ENCODE data around the gene TOR1B.
A peak's percentile ranks its signal among the peaks of the same experiment; 100 is the strongest.
"Not testable (repeated sequence)": the region's sequence is repeated elsewhere in the genome, so short reads cannot be mapped to it uniquely, and the experiment has no call there.

Gene TOR1B

GRCh38 chr9:129785866-129786265 is 17.1 kb upstream of the TOR1B start:
- no peak for TF ChIP-seq CTCF (IDR thresholded peaks at IDR 0.05; ENCODE audit: insufficient read depth, low read depth, low read length, missing control alignments)
- H3K4me3 ChIP-seq (ENCODE audit: low read depth, low read length): no peak overlapping the region
- no peak for DNase-seq (ENCODE audit: low read depth)

- H3K4me3 ChIP-seq (ENCODE audit: low read depth, low read length): no peak overlapping the region
- TF ChIP-seq CTCF (IDR thresholded peaks at IDR 0.05; ENCODE audit: insufficient read depth, low read depth, low read length, missing control alignments): no peak
- no peak for DNase-seq (ENCODE audit: low read depth)
Observed at GRCh38 chr9:129786481-129786880, 16.5 kb upstream of the TOR1B start.

- no peak for TF ChIP-seq CTCF (IDR thresholded peaks at IDR 0.05; ENCODE audit: insufficient read depth, low read depth, low read length, missing control alignments)
- no peak for DNase-seq (ENCODE audit: low read depth)
- no peak overlapping the region for H3K4me3 ChIP-seq (ENCODE audit: low read depth, low read length)
Observed at GRCh38 chr9:129794549-129794948, 8.4 kb upstream of the TOR1B start.

GRCh38 chr9:129796029-129796428 is 7.0 kb upstream of the TOR1B start:
- not testable (repeated sequence) for H3K4me3 ChIP-seq (ENCODE audit: low read depth, low read length); DNase-seq (ENCODE audit: low read depth)

- DNase-seq (ENCODE audit: low read depth): no peak
- H3K4me3 ChIP-seq (ENCODE audit: low read depth, low read length): no peak overlapping the region
- TF ChIP-seq CTCF (IDR thresholded peaks at IDR 0.05; ENCODE audit: insufficient read depth, low read depth, low read length, missing control alignments): no peak
Observed at GRCh38 chr9:129798973-129799372, 4.0 kb upstream of the TOR1B start.

- DNase-seq (ENCODE audit: low read depth): no peak
- no peak for TF ChIP-seq CTCF (IDR thresholded peaks at IDR 0.05; ENCODE audit: insufficient read depth, low read depth, low read length, missing control alignments)
Observed at GRCh38 chr9:129801504-129801903, 1.5 kb upstream of the TOR1B start.

GRCh38 chr9:129803676-129804060 is 684 bp downstream of the TOR1B start:
- H3K4me3 ChIP-seq (ENCODE audit: low read depth, low read length): peak overlapping the region; percentile 91
- no peak for DNase-seq (ENCODE audit: low read depth)
- TF ChIP-seq CTCF (IDR thresholded peaks at IDR 0.05; ENCODE audit: insufficient read depth, low read depth, low read length, missing control alignments): no peak

More at GRCh38 chr9:129801504-129801903, 1.5 kb upstream of the TOR1B start:
- H3K4me3 ChIP-seq (ENCODE audit: low read depth, low read length): no peak overlapping the region

Data from GM12865 (cell line).